Measurements from ENCODE around the gene ANTXRL. TPM values are rescaled to one million over a fixed set of nuclear protein-coding genes. Genes with fewer than 3 reads are reported as not detected.
"Not testable (repeated sequence)": the region's sequence is repeated elsewhere in the genome, so short reads cannot be mapped to it uniquely, and the experiment has no call there.

ANTXRL gene
- total RNA-seq, 1 donor from 2014 or later, result not detected

GRCh38 chr10:46309511-46310142, 22.8 kb downstream of the ANTXRL start:
- H3K27me3 ChIP-seq (ENCODE audit: low read depth), result no peaks in the 10 kb centered on the region
- no peaks in the 10 kb centered on the region for H3K9me3 ChIP-seq (replicated peaks)
- TF ChIP-seq CTCF (IDR thresholded peaks at IDR 0.05; ENCODE audit: borderline replicate concordance), result no peak
- peak overlapping the region; percentile 83 for H3K27ac ChIP-seq (replicated peaks)
- intact Hi-C loops (cut with micrococcal nuclease), result no loop called here
- no peak for DNase-seq
- H3K36me3 ChIP-seq, result no peaks in the 10 kb centered on the region
- H3K4me1 ChIP-seq, result peaks cover 18% of the 10 kb centered on the region
- H3K4me3 ChIP-seq, result no peak overlapping the region

- TF ChIP-seq CTCF (IDR thresholded peaks at IDR 0.05; ENCODE audit: borderline replicate concordance), result no peak
- peaks cover 18% of the 10 kb centered on the region for H3K4me1 ChIP-seq
- no peaks in the 10 kb centered on the region for H3K9me3 ChIP-seq (replicated peaks)
- H3K36me3 ChIP-seq, result no peaks in the 10 kb centered on the region
- H3K27ac ChIP-seq (replicated peaks), result no peak overlapping the region
- no peaks in the 10 kb centered on the region for H3K27me3 ChIP-seq (ENCODE audit: low read depth)
- no peak for DNase-seq
- intact Hi-C loops (cut with micrococcal nuclease), result no loop called here
- H3K4me3 ChIP-seq, result no peak overlapping the region
Measured at GRCh38 chr10:46310143-46310514, 23.3 kb downstream of the ANTXRL start.

- H3K4me1 ChIP-seq, result peaks cover 18% of the 10 kb centered on the region
- intact Hi-C loops (cut with micrococcal nuclease), result no loop called here
- no peak for DNase-seq
- no peaks in the 10 kb centered on the region for H3K9me3 ChIP-seq (replicated peaks)
- no peak overlapping the region for H3K27ac ChIP-seq (replicated peaks)
- no peak overlapping the region for H3K4me3 ChIP-seq
- no peak for TF ChIP-seq CTCF (IDR thresholded peaks at IDR 0.05; ENCODE audit: borderline replicate concordance)
- no peaks in the 10 kb centered on the region for H3K36me3 ChIP-seq
- H3K27me3 ChIP-seq (ENCODE audit: low read depth), result no peaks in the 10 kb centered on the region
Measured at GRCh38 chr10:46310851-46311250, 24.1 kb downstream of the ANTXRL start.

GRCh38 chr10:46311501-46311951, 24.7 kb downstream of the ANTXRL start:
- DNase-seq, result no peak
- peaks cover 18% of the 10 kb centered on the region for H3K4me1 ChIP-seq
- no peak overlapping the region for H3K27ac ChIP-seq (replicated peaks)
- no peaks in the 10 kb centered on the region for H3K27me3 ChIP-seq (ENCODE audit: low read depth)
- H3K9me3 ChIP-seq (replicated peaks), result no peaks in the 10 kb centered on the region
- no peaks in the 10 kb centered on the region for H3K36me3 ChIP-seq
- intact Hi-C loops (cut with micrococcal nuclease), result no loop called here
- TF ChIP-seq CTCF (IDR thresholded peaks at IDR 0.05; ENCODE audit: borderline replicate concordance), result no peak
- H3K4me3 ChIP-seq, result no peak overlapping the region

- H3K9me3 ChIP-seq (replicated peaks); H3K27ac ChIP-seq (replicated peaks); H3K36me3 ChIP-seq; intact Hi-C loops (cut with micrococcal nuclease); DNase-seq; H3K27me3 ChIP-seq (ENCODE audit: low read depth); H3K4me3 ChIP-seq: not testable (repeated sequence)
- H3K4me1 ChIP-seq, result peaks cover 18% of the 10 kb centered on the region
Measured at GRCh38 chr10:46311961-46312431, 25.2 kb downstream of the ANTXRL start.

- no peak for DNase-seq
- H3K27me3 ChIP-seq (ENCODE audit: low read depth), result no peaks in the 10 kb centered on the region
- no peak for TF ChIP-seq CTCF (IDR thresholded peaks at IDR 0.05; ENCODE audit: borderline replicate concordance)
Measured at GRCh38 chr10:46312953-46313352, 26.2 kb downstream of the ANTXRL start.

More at GRCh38 chr10:46312953-46313352, 26.2 kb downstream of the ANTXRL start:
- H3K27ac ChIP-seq (replicated peaks), result no peak overlapping the region
- H3K36me3 ChIP-seq, result no peaks in the 10 kb centered on the region
- intact Hi-C loops (cut with micrococcal nuclease), result no loop called here
- H3K4me3 ChIP-seq, result no peak overlapping the region
- H3K4me1 ChIP-seq, result peaks cover 18% of the 10 kb centered on the region
- H3K9me3 ChIP-seq (replicated peaks), result no peaks in the 10 kb centered on the region

Measured in left ventricle myocardium inferior (tissue), 1 donor.